ENCODE measurements around the gene FBXL20. TPM values are rescaled to one million over a fixed set of nuclear protein-coding genes. Genes with fewer than 3 reads are reported as not detected.
"Not testable (repeated sequence)": the region's sequence is repeated elsewhere in the genome, so short reads cannot be mapped to it uniquely, and the experiment has no call there.

Gene FBXL20
- total RNA-seq, 1 donor from 2014 or later, result 16.3 TPM

DNA sequence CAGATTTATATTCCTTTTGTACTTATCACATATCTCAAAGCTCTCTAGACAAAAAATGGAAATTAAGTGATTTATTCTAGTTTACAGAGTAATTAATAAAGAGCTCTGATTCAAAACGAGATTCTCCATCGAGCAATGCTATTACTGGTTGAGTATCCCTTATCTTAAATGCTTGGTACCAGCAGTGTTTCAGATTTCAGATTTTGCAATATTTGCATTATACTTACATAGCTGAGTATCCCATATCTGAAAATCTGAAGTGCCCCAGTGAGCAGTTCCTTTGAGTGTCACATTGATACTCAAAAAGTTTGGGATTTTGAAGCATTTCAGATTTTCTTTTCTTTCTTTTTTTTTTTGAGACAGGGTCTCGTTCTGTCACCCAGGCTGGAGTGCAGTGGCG, 118.3 kb downstream of the FBXL20 start:
- TF ChIP-seq, protein P1, sequence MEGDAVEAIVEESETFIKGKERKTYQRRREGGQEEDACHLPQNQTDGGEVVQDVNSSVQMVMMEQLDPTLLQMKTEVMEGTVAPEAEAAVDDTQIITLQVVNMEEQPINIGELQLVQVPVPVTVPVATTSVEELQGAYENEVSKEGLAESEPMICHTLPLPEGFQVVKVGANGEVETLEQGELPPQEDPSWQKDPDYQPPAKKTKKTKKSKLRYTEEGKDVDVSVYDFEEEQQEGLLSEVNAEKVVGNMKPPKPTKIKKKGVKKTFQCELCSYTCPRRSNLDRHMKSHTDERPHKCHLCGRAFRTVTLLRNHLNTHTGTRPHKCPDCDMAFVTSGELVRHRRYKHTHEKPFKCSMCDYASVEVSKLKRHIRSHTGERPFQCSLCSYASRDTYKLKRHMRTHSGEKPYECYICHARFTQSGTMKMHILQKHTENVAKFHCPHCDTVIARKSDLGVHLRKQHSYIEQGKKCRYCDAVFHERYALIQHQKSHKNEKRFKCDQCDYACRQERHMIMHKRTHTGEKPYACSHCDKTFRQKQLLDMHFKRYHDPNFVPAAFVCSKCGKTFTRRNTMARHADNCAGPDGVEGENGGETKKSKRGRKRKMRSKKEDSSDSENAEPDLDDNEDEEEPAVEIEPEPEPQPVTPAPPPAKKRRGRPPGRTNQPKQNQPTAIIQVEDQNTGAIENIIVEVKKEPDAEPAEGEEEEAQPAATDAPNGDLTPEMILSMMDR (IDR thresholded peaks at IDR 0.05; ENCODE audit: insufficient read depth, low read length, poor library complexity, severe bottlenecking), result no peak
- Histone ChIP-seq H3K4me3 (ENCODE audit: low read depth, low read length) (no peak overlapping the region), H3K36me3 (ENCODE audit: control insufficient read depth, insufficient read depth, low read length) (no peaks in the 10 kb centered on the region), H3K27me3 (ENCODE audit: control insufficient read depth, insufficient read depth, low read length) (no peaks in the 10 kb centered on the region)
- no peak for DNase-seq (ENCODE audit: low read depth)

DNA sequence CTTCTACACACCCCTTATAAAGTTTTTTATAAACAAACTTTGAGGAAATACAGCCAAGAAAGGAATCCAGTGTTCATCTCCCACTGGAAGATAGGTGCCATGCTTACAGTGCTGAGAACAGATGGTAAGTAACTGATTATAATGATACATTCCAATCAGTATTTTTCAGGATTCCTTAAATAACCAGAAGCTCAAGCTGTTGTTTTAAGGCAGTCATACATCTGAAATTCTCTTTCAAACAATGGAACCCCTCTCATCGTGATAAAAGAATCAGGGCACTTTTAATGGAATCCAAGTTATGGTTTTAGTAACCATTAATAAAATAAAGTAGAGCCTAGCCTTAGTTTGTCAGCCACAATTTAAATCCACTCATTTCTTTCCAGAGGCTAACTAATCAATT, 119.6 kb downstream of the FBXL20 start:
- DNase-seq (ENCODE audit: low read depth), result no peak
- TF ChIP-seq, protein P1 (IDR thresholded peaks at IDR 0.05; ENCODE audit: insufficient read depth, low read length, poor library complexity, severe bottlenecking), result no peak

DNA sequence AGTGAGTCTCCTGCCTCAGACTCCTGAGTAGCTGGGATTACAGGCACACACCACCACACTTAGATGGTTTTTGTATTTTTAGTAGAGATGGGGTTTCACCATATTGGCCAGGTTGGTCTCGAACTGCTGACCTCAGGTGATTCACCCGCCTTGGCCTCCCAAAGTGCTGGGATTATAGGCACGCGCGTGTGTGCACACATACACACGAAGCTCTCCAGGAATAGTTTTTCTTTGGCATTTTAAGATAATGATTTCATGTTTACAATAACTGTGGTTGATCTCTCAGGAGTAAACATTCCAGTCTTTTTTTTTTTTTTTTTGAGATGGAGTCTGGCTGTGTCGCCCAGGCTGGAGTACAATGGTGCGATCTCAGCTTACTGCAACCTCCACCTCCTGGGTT, 123.2 kb downstream of the FBXL20 start:
- not testable (repeated sequence) for H3K4me3 ChIP-seq (ENCODE audit: low read depth, low read length); H3K36me3 ChIP-seq (ENCODE audit: control insufficient read depth, insufficient read depth, low read length); H3K27me3 ChIP-seq (ENCODE audit: control insufficient read depth, insufficient read depth, low read length); DNase-seq (ENCODE audit: low read depth)

More for the DNA sequence above, 119.6 kb downstream of the FBXL20 start:
- Histone ChIP-seq H3K4me3 (ENCODE audit: low read depth, low read length) (no peak overlapping the region), H3K27me3 (ENCODE audit: control insufficient read depth, insufficient read depth, low read length) (no peaks in the 10 kb centered on the region), H3K36me3 (ENCODE audit: control insufficient read depth, insufficient read depth, low read length) (no peaks in the 10 kb centered on the region)

DNA sequence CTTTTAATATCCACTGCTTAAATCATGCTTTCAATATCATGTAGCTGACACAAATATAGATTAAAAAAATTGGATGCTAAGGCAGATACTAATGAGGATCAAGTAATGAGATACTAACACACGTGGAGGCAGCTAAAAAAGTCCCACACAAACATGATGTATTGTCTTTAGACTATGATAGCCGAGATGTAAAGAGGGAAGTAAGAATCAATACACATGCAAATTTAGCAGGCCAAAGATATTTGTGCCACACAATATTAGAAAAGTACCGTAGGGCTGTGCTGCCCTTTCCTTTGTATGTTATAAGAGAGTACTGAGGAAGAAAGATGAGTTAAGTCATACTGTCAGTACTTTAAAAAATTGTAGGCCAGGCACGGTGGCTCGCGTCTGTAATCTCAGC, 124.3 kb downstream of the FBXL20 start:
- no peaks in the 10 kb centered on the region for H3K36me3 ChIP-seq (ENCODE audit: control insufficient read depth, insufficient read depth, low read length)
- TF ChIP-seq, protein P1 (IDR thresholded peaks at IDR 0.05; ENCODE audit: insufficient read depth, low read length, poor library complexity, severe bottlenecking), result no peak
- no peaks in the 10 kb centered on the region for H3K27me3 ChIP-seq (ENCODE audit: control insufficient read depth, insufficient read depth, low read length)
- no peak for DNase-seq (ENCODE audit: low read depth)
- H3K4me3 ChIP-seq (ENCODE audit: low read depth, low read length), result no peak overlapping the region

DNA sequence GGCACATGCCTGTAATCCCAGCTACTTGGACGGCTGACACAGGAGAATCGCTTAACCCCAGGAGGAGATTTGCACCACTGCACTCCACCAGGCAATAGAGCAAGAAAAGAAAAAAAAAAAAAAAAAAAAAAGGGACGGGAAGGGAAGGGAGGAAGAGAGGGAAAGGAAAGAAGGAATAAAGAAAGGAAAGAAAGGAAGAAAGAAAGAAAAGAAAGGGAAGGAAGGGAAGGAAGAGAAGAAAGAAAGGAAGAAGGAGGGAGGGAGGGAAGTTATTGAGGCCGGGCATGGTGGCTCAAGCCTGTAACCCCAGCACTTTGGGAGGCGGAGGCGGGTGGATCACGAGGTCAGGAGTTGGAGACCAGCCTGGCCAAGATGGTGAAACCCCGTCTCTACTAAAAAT, 125.3 kb downstream of the FBXL20 start:
- TF ChIP-seq, protein P1 (IDR thresholded peaks at IDR 0.05; ENCODE audit: insufficient read depth, low read length, poor library complexity, severe bottlenecking), result no peak
- no peaks in the 10 kb centered on the region for H3K27me3 ChIP-seq (ENCODE audit: control insufficient read depth, insufficient read depth, low read length)
- DNase-seq (ENCODE audit: low read depth), result no peak
- H3K4me3 ChIP-seq (ENCODE audit: low read depth, low read length), result no peak overlapping the region
- no peaks in the 10 kb centered on the region for H3K36me3 ChIP-seq (ENCODE audit: control insufficient read depth, insufficient read depth, low read length)

DNA sequence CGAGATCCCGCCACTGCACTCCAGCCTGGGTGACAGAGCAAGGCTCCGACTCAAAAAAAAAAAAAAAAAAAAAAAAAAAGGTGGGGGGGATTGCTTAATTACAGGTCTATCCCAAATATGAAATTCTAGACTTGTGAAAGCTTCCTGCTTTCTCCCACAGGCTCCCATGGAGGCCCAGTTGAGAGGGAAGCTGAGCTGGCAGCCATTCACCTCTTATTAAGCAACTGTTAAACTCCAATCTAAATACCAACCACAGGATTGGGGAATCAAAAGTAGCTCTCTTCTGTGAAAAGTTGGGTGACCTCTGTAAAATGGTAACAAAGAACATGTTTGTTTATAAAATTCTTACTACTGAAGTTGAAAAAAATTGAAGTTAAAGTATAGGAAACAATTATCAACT, 129.9 kb downstream of the FBXL20 start:
- Histone ChIP-seq H3K27me3 (ENCODE audit: control insufficient read depth, insufficient read depth, low read length) (no peaks in the 10 kb centered on the region), H3K36me3 (ENCODE audit: control insufficient read depth, insufficient read depth, low read length) (no peaks in the 10 kb centered on the region), H3K4me3 (ENCODE audit: low read depth, low read length) (no peak overlapping the region)
- TF ChIP-seq, protein P1 (IDR thresholded peaks at IDR 0.05; ENCODE audit: insufficient read depth, low read length, poor library complexity, severe bottlenecking), result no peak
- DNase-seq (ENCODE audit: low read depth), result no peak

All from kidney epithelial cell (primary cell).